Activated CD4-positive, alpha-beta memory T cell treated with anti-CD3 and anti-CD28 coated beads for 36 hours (primary cell): ENCODE results near the gene TBC1D28. TPM values are rescaled to one million over a fixed set of nuclear protein-coding genes. Genes with fewer than 3 reads are reported as not detected.
A peak's percentile ranks its signal among the peaks of the same experiment; 100 is the strongest.
"Not testable (repeated sequence)": the region's sequence is repeated elsewhere in the genome, so short reads cannot be mapped to it uniquely, and the experiment has no call there.

Source experiments
- CTCF ChIA-PET: fragments of 350-600 bp; sonication (Branson Sonifier 250); formaldehyde crosslinking; loops from one replicate; lab custom pipeline; 2021; ENCODE audit warnings: antibody characterized with exemption, inconsistent platforms; lab: Charles Lee
- POLR2A ChIA-PET: fragments of 350-600 bp; sonication (Branson Sonifier 250); formaldehyde crosslinking; loops from one replicate; lab custom pipeline; 2021; ENCODE audit warnings: antibody characterized with exemption; lab: Charles Lee
- DNase-seq: peaks from one replicate; pipeline ENCODE4 v3.0.0-alpha.2; 2020
- H3K27ac Mint-ChIP-seq: one replicate; pipeline ENCODE4 v1.8.0; 2021; ENCODE audit warnings: mixed read lengths
- H3K27me3 Mint-ChIP-seq: one replicate; pipeline ENCODE4 v1.8.0; 2021; ENCODE audit warnings: mixed read lengths
- H3K36me3 Mint-ChIP-seq: one replicate; pipeline ENCODE4 v1.8.0; 2021; ENCODE audit warnings: mixed read lengths
- H3K4me1 Mint-ChIP-seq: one replicate; pipeline ENCODE4 v1.8.0; 2021; ENCODE audit warnings: low read depth, mixed read lengths
- H3K4me3 Mint-ChIP-seq: one replicate; pipeline ENCODE4 v1.8.0; 2021; ENCODE audit warnings: mild to moderate bottlenecking, mixed read lengths
- H3K9me3 Mint-ChIP-seq: one replicate; pipeline ENCODE4 v1.8.0; 2021; ENCODE audit warnings: mixed read lengths
- intact Hi-C: fragments of 100-400 bp; cut with micrococcal nuclease; formaldehyde crosslinking; loops from one replicate; pipeline ENCODE4 v1.15.1; 2023
- total RNA-seq, 2 experiments: library from RNA; stranded (reverse); gene quantifications; one replicate each; pipeline ENCODE4 v1.2.3, GENCODE V29; 2021

Gene TBC1D28
- total RNA-seq, 2 experiments from 2014 or later = not detected

- H3K9me3 Mint-ChIP-seq, DNase-seq, H3K4me1 Mint-ChIP-seq, H3K4me3 Mint-ChIP-seq, H3K36me3 Mint-ChIP-seq, POLR2A ChIA-PET, H3K27ac Mint-ChIP-seq, intact Hi-C loops, CTCF ChIA-PET: not testable (repeated sequence)
- H3K27me3 Mint-ChIP-seq = peaks cover 15% of the 10 kb centered on the region
Observed at GRCh38 chr17:18638357-18638756, 5.8 kb downstream of the TBC1D28 start.

- H3K36me3 Mint-ChIP-seq, CTCF ChIA-PET, POLR2A ChIA-PET: not testable (repeated sequence)
Observed at GRCh38 chr17:18636237-18636636, 8.0 kb downstream of the TBC1D28 start.

GRCh38 chr17:18635773-18636172 is 8.4 kb downstream of the TBC1D28 start:
- H3K36me3 Mint-ChIP-seq, CTCF ChIA-PET, H3K9me3 Mint-ChIP-seq, H3K4me1 Mint-ChIP-seq, DNase-seq, intact Hi-C loops, H3K4me3 Mint-ChIP-seq, H3K27ac Mint-ChIP-seq, POLR2A ChIA-PET: not testable (repeated sequence)
- H3K27me3 Mint-ChIP-seq = peaks cover 15% of the 10 kb centered on the region

More at GRCh38 chr17:18636237-18636636, 8.0 kb downstream of the TBC1D28 start:
- H3K4me1 Mint-ChIP-seq, intact Hi-C loops, H3K27ac Mint-ChIP-seq, H3K9me3 Mint-ChIP-seq, DNase-seq, H3K4me3 Mint-ChIP-seq: not testable (repeated sequence)
- H3K27me3 Mint-ChIP-seq = peaks cover 15% of the 10 kb centered on the region

- intact Hi-C loops, H3K9me3 Mint-ChIP-seq, H3K27ac Mint-ChIP-seq, H3K4me1 Mint-ChIP-seq, POLR2A ChIA-PET, H3K36me3 Mint-ChIP-seq, DNase-seq, CTCF ChIA-PET, H3K4me3 Mint-ChIP-seq: not testable (repeated sequence)
- peaks cover 15% of the 10 kb centered on the region for H3K27me3 Mint-ChIP-seq
Observed at GRCh38 chr17:18634550-18635263, 9.5 kb downstream of the TBC1D28 start.

GRCh38 chr17:18626152-18626870 is 17.9 kb downstream of the TBC1D28 start:
- intact Hi-C loops = no loop called here
- ChIA-PET CTCF (interaction anchor here (0.6 to 1.6 kb wide), 12 partner anchors 7 to 1070 kb away, joined by 3 to 4 read pairs (median 3); no protein-coding TSS in a partner anchor), POLR2A (no interaction called here)
- Mint-ChIP-seq H3K36me3 (no peaks in the 10 kb centered on the region), H3K4me3 (peak overlapping the region; percentile 14), H3K27me3 (no peaks in the 10 kb centered on the region), H3K27ac (no peak overlapping the region), H3K4me1 (peaks cover 11% of the 10 kb centered on the region), H3K9me3 (no peaks in the 10 kb centered on the region)
- no peak for DNase-seq

GRCh38 chr17:18625509-18626104 is 18.6 kb downstream of the TBC1D28 start:
- H3K27me3 Mint-ChIP-seq, intact Hi-C loops, POLR2A ChIA-PET, H3K36me3 Mint-ChIP-seq, H3K9me3 Mint-ChIP-seq: not testable (repeated sequence)
- CTCF ChIA-PET = interaction anchor here (0.6 to 1.6 kb wide), 13 partner anchors 8 to 433 kb away, joined by 3 to 4 read pairs (median 3); partner anchors contain the start of genes SMCR8 and TOP3A
- peak; percentile 97 for DNase-seq
- H3K27ac Mint-ChIP-seq = peak overlapping the region; percentile 70
- peaks cover 11% of the 10 kb centered on the region for H3K4me1 Mint-ChIP-seq
- peak overlapping the region; percentile 86 for H3K4me3 Mint-ChIP-seq

GRCh38 chr17:18624862-18625501 is 19.2 kb downstream of the TBC1D28 start:
- H3K4me1 Mint-ChIP-seq = peaks cover 11% of the 10 kb centered on the region
- H3K36me3 Mint-ChIP-seq, DNase-seq, intact Hi-C loops, POLR2A ChIA-PET, H3K9me3 Mint-ChIP-seq, H3K27me3 Mint-ChIP-seq: not testable (repeated sequence)
- CTCF ChIA-PET = interaction anchor here (0.6 to 1.6 kb wide), 7 partner anchors 88 to 433 kb away, joined by 3 to 4 read pairs (median 3); partner anchors contain the start of genes SMCR8 and TOP3A
- peak overlapping the region; percentile 86 for H3K4me3 Mint-ChIP-seq
- peak overlapping the region; percentile 70 for H3K27ac Mint-ChIP-seq

GRCh38 chr17:18617613-18618012 is 26.6 kb downstream of the TBC1D28 start:
- H3K9me3 Mint-ChIP-seq, DNase-seq, H3K27me3 Mint-ChIP-seq, H3K27ac Mint-ChIP-seq, CTCF ChIA-PET, H3K4me3 Mint-ChIP-seq, POLR2A ChIA-PET, intact Hi-C loops, H3K4me1 Mint-ChIP-seq, H3K36me3 Mint-ChIP-seq: not testable (repeated sequence)

- POLR2A ChIA-PET, DNase-seq, CTCF ChIA-PET, H3K9me3 Mint-ChIP-seq, H3K27me3 Mint-ChIP-seq, intact Hi-C loops, H3K27ac Mint-ChIP-seq, H3K4me3 Mint-ChIP-seq, H3K36me3 Mint-ChIP-seq, H3K4me1 Mint-ChIP-seq: not testable (repeated sequence)
Observed at GRCh38 chr17:18613016-18613415, 31.2 kb downstream of the TBC1D28 start.

GRCh38 chr17:18593138-18593537 is 51.1 kb downstream of the TBC1D28 start:
- H3K27ac Mint-ChIP-seq, CTCF ChIA-PET, POLR2A ChIA-PET, H3K36me3 Mint-ChIP-seq, H3K4me1 Mint-ChIP-seq, H3K27me3 Mint-ChIP-seq, H3K4me3 Mint-ChIP-seq, intact Hi-C loops, DNase-seq, H3K9me3 Mint-ChIP-seq: not testable (repeated sequence)
